HEK293 (cell line): ENCODE results near the gene PGP.

ENCODE experiments used
- CTCF ChIA-PET: fragments of 350-600 bp; formaldehyde crosslinking; extraction: SDS; loops from one replicate; lab custom pipeline; 2021; ENCODE audit warnings: antibody characterized with exemption; lab: Yijun Ruan, JAX
- POLR2A ChIA-PET: fragments of 300-600 bp; formaldehyde crosslinking; extraction: SDS; loops from one replicate; lab custom pipeline; 2020; ENCODE audit warnings: antibody characterized with exemption, inconsistent platforms; lab: Yijun Ruan, JAX
- H3K27ac ChIP-seq: fragments of 200-500 bp; sonication (Bioruptor generic); 2 replicates; pipeline ENCODE4 v1.5.1; 2014; ENCODE audit warnings: low read depth, low read length, control low read depth, inconsistent platforms; ENCODE audit errors: extremely low read depth
- H3K36me3 ChIP-seq, 2 experiments: fragments of 200-500 bp in 1 of 2; sonication (Bioruptor generic) in 1 of 2; 1 replicate in 1 of 2; 2 replicates in 1 of 2; pipeline ENCODE4 v1.5.1; 2014 to 2017; ENCODE audit warnings: inconsistent platforms in 2 of 2, low read length in 2 of 2; ENCODE audit not compliant: control insufficient read depth in 2 of 2, insufficient read depth in 1 of 2
- H3K4me1 ChIP-seq: fragments of 200-500 bp; sonication (Bioruptor generic); 2 replicates; pipeline ENCODE4 v1.5.1; 2014; ENCODE audit warnings: mild to moderate bottlenecking, low read length, inconsistent platforms; ENCODE audit not compliant: control insufficient read depth, insufficient read depth
- H3K4me3 ChIP-seq: 2 replicates; pipeline ENCODE4 v1.5.1; 2011; ENCODE audit warnings: low read depth, mild to moderate bottlenecking, control low read depth, low read length, moderate library complexity
- H3K9me3 ChIP-seq: fragments of 200-500 bp; sonication (Bioruptor generic); 2 replicates; pipeline ENCODE4 v1.5.1; 2014; ENCODE audit warnings: low read depth, low read length, inconsistent platforms; ENCODE audit not compliant: control insufficient read depth, insufficient read depth
- CTCF ChIP-seq: fragments of 450-650 bp; formaldehyde crosslinking; IDR thresholded peaks from 2 replicates; pipeline ENCODE4 v1.5.1; 2016; ENCODE audit warnings: missing biosample characterization, missing genetic modification characterization
- IKZF3 ChIP-seq: fragments of 450-650 bp; IDR thresholded peaks from 2 replicates; pipeline ENCODE4 v1.5.0; 2018; ENCODE audit warnings: missing biosample characterization, mild to moderate bottlenecking, missing genetic modification characterization, moderate library complexity
- PATZ1 ChIP-seq: fragments of 450-650 bp; formaldehyde crosslinking; IDR thresholded peaks from 2 replicates; pipeline ENCODE4 v1.5.1; 2016; ENCODE audit warnings: missing biosample characterization, missing genetic modification characterization
- PBX3 ChIP-seq: sonication (generic); formaldehyde crosslinking; IDR thresholded peaks from 2 replicates; pipeline ENCODE4 v1.8.1; 2022; ENCODE audit warnings: mild to moderate bottlenecking, moderate library complexity, missing genetic modification reagents
- PRDM10 ChIP-seq: fragments of 450-650 bp; formaldehyde crosslinking; IDR thresholded peaks from 2 replicates; pipeline ENCODE4 v1.5.1; 2016; ENCODE audit warnings: missing biosample characterization, missing genetic modification characterization
- TRIM28 ChIP-seq: IDR thresholded peaks from 2 replicates; pipeline ENCODE4 v1.6.1; 2011; ENCODE audit warnings: low read length, control low read depth, borderline replicate concordance
- ZBTB20 ChIP-seq: fragments of 450-650 bp; formaldehyde crosslinking; IDR thresholded peaks from 2 replicates; pipeline ENCODE4 v1.5.1; 2016; ENCODE audit warnings: missing biosample characterization, missing genetic modification characterization
- ZBTB7A ChIP-seq: fragments of 450-650 bp; formaldehyde crosslinking; IDR thresholded peaks from 2 replicates; pipeline ENCODE4 v1.5.1; 2016; ENCODE audit warnings: low read depth, missing biosample characterization, missing genetic modification characterization
- ZIC2 ChIP-seq: fragments of 450-650 bp; formaldehyde crosslinking; IDR thresholded peaks from 2 replicates; pipeline ENCODE4 v1.5.1; 2016; ENCODE audit warnings: missing biosample characterization, missing genetic modification characterization
- ZNF221 ChIP-seq: fragments of 450-650 bp; formaldehyde crosslinking; IDR thresholded peaks from 2 replicates; pipeline ENCODE4 v1.5.1; 2017; ENCODE audit warnings: missing biosample characterization, missing genetic modification characterization, borderline replicate concordance
- ZNF223 ChIP-seq: fragments of 450-650 bp; formaldehyde crosslinking; IDR thresholded peaks from 2 replicates; pipeline ENCODE4 v1.5.1; 2016; ENCODE audit warnings: missing biosample characterization, missing genetic modification characterization
- ZNF23 ChIP-seq: fragments of 450-650 bp; formaldehyde crosslinking; IDR thresholded peaks from 2 replicates; pipeline ENCODE4 v1.5.1; 2016; ENCODE audit warnings: missing biosample characterization, missing genetic modification characterization, borderline replicate concordance
- ZNF366 ChIP-seq: fragments of 450-650 bp; formaldehyde crosslinking; conservative IDR thresholded peaks from 2 replicates; pipeline ENCODE4 v1.5.1; 2016; ENCODE audit warnings: missing biosample characterization, missing genetic modification characterization
- ZNF433 ChIP-seq: fragments of 450-650 bp; formaldehyde crosslinking; IDR thresholded peaks from 2 replicates; pipeline ENCODE4 v1.5.1; 2016; ENCODE audit warnings: missing biosample characterization, missing genetic modification characterization, low read depth
- ZNF488 ChIP-seq: fragments of 450-650 bp; formaldehyde crosslinking; IDR thresholded peaks from 2 replicates; pipeline ENCODE4 v1.5.1; 2016; ENCODE audit warnings: missing biosample characterization, missing genetic modification characterization
- ZNF561 ChIP-seq: fragments of 450-650 bp; IDR thresholded peaks from 2 replicates; pipeline ENCODE4 v1.5.1; 2018; ENCODE audit warnings: missing biosample characterization, missing genetic modification characterization, borderline replicate concordance
- ZNF629 ChIP-seq: fragments of 450-650 bp; formaldehyde crosslinking; IDR thresholded peaks from 2 replicates; pipeline ENCODE4 v1.5.1; 2017; ENCODE audit warnings: missing biosample characterization, missing genetic modification characterization
- ZNF670 ChIP-seq: fragments of 450-650 bp; formaldehyde crosslinking; IDR thresholded peaks from 2 replicates; pipeline ENCODE4 v1.5.1; 2016; ENCODE audit warnings: missing biosample characterization, missing genetic modification characterization, low read depth
- ZNF747 ChIP-seq: fragments of 450-650 bp; formaldehyde crosslinking; IDR thresholded peaks from 2 replicates; pipeline ENCODE4 v1.5.1; 2016; ENCODE audit warnings: missing biosample characterization, missing genetic modification characterization
- ZNF785 ChIP-seq: fragments of 450-650 bp; formaldehyde crosslinking; IDR thresholded peaks from 2 replicates; pipeline ENCODE4 v1.5.1; 2016; ENCODE audit warnings: missing biosample characterization, missing genetic modification characterization
- ZSCAN16 ChIP-seq: fragments of 450-650 bp; formaldehyde crosslinking; IDR thresholded peaks from 2 replicates; pipeline ENCODE4 v1.5.1; 2016; ENCODE audit warnings: missing biosample characterization, missing genetic modification characterization

PGP gene

GRCh38 chr16:2194852-2195321 lies 19.8 kb downstream of the PGP start (continued):
- TF ChIP-seq ZBTB7A (tag by site-specific recombination): peak; percentile 83; the same call in 1 of the 2 replicates
- no peak for TF ChIP-seq ZSCAN16 (tag by site-specific recombination)
- no peak for TF ChIP-seq ZNF785
- no peak for TF ChIP-seq ZNF366
- no peak for TF ChIP-seq PBX3 (CRISPR knock-in tag)
- TF ChIP-seq ZIC2 (tag by site-specific recombination): no peak
- no peak for TF ChIP-seq ZNF223 (tag by site-specific recombination)
- no peak for TF ChIP-seq ZNF221 (tag by site-specific recombination)
- no peak for TF ChIP-seq ZNF747 (tag by site-specific recombination)
- no peak for TF ChIP-seq ZNF23
- TF ChIP-seq ZNF433: no peak
- peak; percentile 89 for TF ChIP-seq CTCF
- TF ChIP-seq ZNF670 (tag by site-specific recombination): no peak
- no peak for TF ChIP-seq TRIM28
- TF ChIP-seq ZNF561 (tag by site-specific recombination): no peak
- TF ChIP-seq PATZ1 (tag by site-specific recombination): peak; percentile 64
- no peak for TF ChIP-seq IKZF3 (tag by site-specific recombination)

GRCh38 chr16:2194166-2194834 lies 20.3 kb downstream of the PGP start:
- ChIA-PET POLR2A (interaction anchor here (0.6 to 2.5 kb wide), 12 partner anchors 10 to 266 kb away, joined by 3 to 30 read pairs (median 6); partner anchors contain the start of genes BRICD5, DNASE1L2, ECI1 and MLST8), CTCF (interaction anchor here (0.5 to 3.4 kb wide), 14 partner anchors 9 to 1950 kb away, joined by 3 to 28 read pairs (median 4); partner anchors contain the start of genes ABCA3, ECI1 and MLST8)
- Histone ChIP-seq H3K4me3 (no peak overlapping the region), H3K27ac (no peak overlapping the region), H3K4me1 (peaks cover 9% of the 10 kb centered on the region; the same call in 1 of the 2 replicates), H3K9me3 (no peaks in the 10 kb centered on the region), H3K36me3 (no peaks in the 10 kb centered on the region)
- TF ChIP-seq PRDM10 (tag by site-specific recombination) (peak; percentile 42; the same call in 1 of the 2 replicates), ZBTB7A (tag by site-specific recombination) (no peak), ZBTB20 (0 out of 2 replicates have a peak, but pooled peaks have one; percentile 11), ZNF488 (tag by site-specific recombination) (no peak), ZNF629 (no peak)
